PC-9 (cell line): ENCODE data around the gene ZER1. TPM values are rescaled to one million over a fixed set of nuclear protein-coding genes. Genes with fewer than 3 reads are reported as not detected.
A peak's percentile ranks its signal among the peaks of the same experiment; 100 is the strongest.

Source experiments
- BruUV-seq: library from RNA; stranded (reverse); fragments of 400-500 nt; replicated peaks from 2 replicates; lab custom pipeline; 2021; lab: Mats Ljungman, UMichigan
- CTCF ChIA-PET: fragments of 300-600 bp; sonication (Branson Sonifier 250); formaldehyde crosslinking; loops from one replicate; lab custom pipeline; 2022; ENCODE audit warnings: antibody characterized with exemption; lab: Charles Lee
- POLR2A ChIA-PET: fragments of 300-600 bp; sonication (Branson Sonifier 250); formaldehyde crosslinking; loops from one replicate; lab custom pipeline; 2022; ENCODE audit warnings: antibody characterized with exemption; ENCODE audit not compliant: unreplicated experiment; lab: Charles Lee
- DNase-seq, 2 experiments: peaks; one replicate each; pipeline versions ENCODE4 v3.0.0 to v3.0.0-alpha.2; 2015 to 2022; ENCODE audit warnings: mixed read lengths in 1 of 2
- H2AFZ ChIP-seq: fragments of 200-600 bp; sonication (generic); 2 replicates; pipeline ENCODE4 v1.8.1; 2017; ENCODE audit warnings: antibody characterized with exemption
- H3F3A ChIP-seq: fragments of 200-600 bp; sonication (generic); 2 replicates; pipeline ENCODE4 v1.8.1; 2017; ENCODE audit warnings: antibody characterized with exemption, mild to moderate bottlenecking, low read depth; ENCODE audit not compliant: insufficient read depth
- H3K27ac ChIP-seq: fragments of 200-600 bp; sonication (generic); 2 replicates; pipeline ENCODE4 v1.6.1; 2016; ENCODE audit warnings: mixed run types
- H3K27me3 ChIP-seq: fragments of 200-600 bp; sonication (generic); 2 replicates; pipeline ENCODE4 v1.6.1; 2016; ENCODE audit warnings: low read depth, mixed run types; ENCODE audit not compliant: insufficient read depth
- H3K36me3 ChIP-seq: fragments of 200-600 bp; sonication (generic); 2 replicates; pipeline ENCODE4 v1.6.1; 2016; ENCODE audit warnings: low read depth, mixed run types
- H3K4me1 ChIP-seq: fragments of 200-600 bp; sonication (generic); replicated peaks from 2 replicates; pipeline ENCODE4 v1.6.1; 2016; ENCODE audit warnings: mixed run types; ENCODE audit not compliant: insufficient read depth
- H3K4me2 ChIP-seq: fragments of 200-600 bp; sonication (generic); 2 replicates; pipeline ENCODE4 v1.6.1; 2017; ENCODE audit warnings: mixed run types
- H3K4me3 ChIP-seq: fragments of 200-600 bp; sonication (generic); 2 replicates; pipeline ENCODE4 v1.6.1; 2016; ENCODE audit warnings: mixed run types
- H3K79me2 ChIP-seq: fragments of 200-600 bp; sonication (generic); 2 replicates; pipeline ENCODE4 v1.6.1; 2017; ENCODE audit warnings: low read depth, mixed run types
- H3K9me2 ChIP-seq: fragments of 200-600 bp; sonication (generic); 2 replicates; pipeline ENCODE4 v1.8.1; 2017; ENCODE audit warnings: mild to moderate bottlenecking; ENCODE audit not compliant: insufficient read depth
- H3K9me3 ChIP-seq: fragments of 200-600 bp; sonication (generic); 2 replicates; pipeline ENCODE4 v1.8.1; 2016; ENCODE audit warnings: low read depth; ENCODE audit not compliant: insufficient read depth
- H4K20me1 ChIP-seq: fragments of 200-600 bp; sonication (generic); 2 replicates; pipeline ENCODE4 v1.8.1; 2017; ENCODE audit not compliant: insufficient read depth
- EZH2 ChIP-seq: fragments of 200-600 bp; sonication (generic); IDR thresholded peaks from 2 replicates; pipeline ENCODE4 v1.8.0; 2017; ENCODE audit warnings: antibody characterized with exemption, low read depth
- intact Hi-C: fragments of 100-400 bp; cut with micrococcal nuclease; formaldehyde crosslinking; loops from one replicate; pipeline ENCODE4 v1.10.0; 2022; ENCODE audit not compliant: unreplicated experiment
- total RNA-seq: library from RNA; stranded (reverse); gene quantifications from 2 replicates; pipeline ENCODE4 v1.2.3, GENCODE V29; 2021
- TF ChIP-seq, protein P1 (sequence below): fragments of 200-600 bp; sonication (generic); conservative IDR thresholded peaks from 2 replicates; pipeline ENCODE4 v1.6.1; 2017; ENCODE audit warnings: mixed run types, antibody characterized with exemption, mild to moderate bottlenecking, moderate library complexity

Gene ZER1
- total RNA-seq, 1 experiment from 2014 or later, result 65.2 TPM

DNA sequence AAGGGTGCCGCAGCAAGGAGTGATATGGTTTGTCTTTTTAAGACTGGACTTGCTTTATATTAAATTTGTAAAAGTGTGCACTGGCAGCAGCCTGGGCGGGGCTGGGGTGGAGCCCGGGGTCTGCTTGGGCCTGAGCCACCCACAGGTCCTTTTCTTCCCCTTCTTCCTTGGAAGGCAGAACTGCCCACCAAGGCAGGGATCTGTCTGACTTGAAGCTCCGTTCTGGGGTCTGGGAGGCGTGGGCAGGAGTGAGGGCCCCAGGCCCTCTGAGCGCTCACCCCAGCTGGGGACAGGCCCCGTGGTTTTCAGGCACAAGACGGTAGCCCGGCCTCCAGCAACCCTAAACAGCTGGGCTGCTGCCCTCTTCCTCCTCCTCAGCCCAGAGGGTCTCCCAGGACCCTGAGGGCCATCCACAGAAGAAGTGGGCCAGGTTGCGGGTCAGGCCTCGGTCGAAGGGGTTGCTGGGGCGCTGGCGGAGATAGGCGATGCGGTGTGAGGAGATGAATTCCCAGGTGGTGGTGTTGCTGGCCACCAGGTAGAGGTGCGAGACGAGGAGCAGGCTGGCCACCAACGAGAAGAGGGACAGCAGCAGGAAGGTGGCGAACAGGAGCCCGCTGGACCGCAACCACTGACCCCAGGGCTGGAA, 50.8 kb downstream of the ZER1 start:
- H4K20me1 ChIP-seq, result no peaks in the 10 kb centered on the region; the same call in 1 of the 2 replicates
- TSS peak; percentile 20 for BruUV-seq
- DNase-seq, result no peak
- peaks cover 16% of the 10 kb centered on the region; the same call in 1 of the 2 replicates for H3F3A ChIP-seq
- no peaks in the 10 kb centered on the region for H3K36me3 ChIP-seq
- ChIA-PET CTCF (no interaction called here), POLR2A (no interaction called here)
- H3K27ac ChIP-seq, result no peak overlapping the region
- no peak overlapping the region for H2AFZ ChIP-seq
- intact Hi-C loops, result loop anchor here (10.0 kb wide), 1 partner anchor 94 kb away; the partner anchor contains the start of gene ENDOG
- no peak overlapping the region for H3K4me3 ChIP-seq
- no peaks in the 10 kb centered on the region for H3K9me2 ChIP-seq
- H3K4me2 ChIP-seq, result no peak overlapping the region
- TF ChIP-seq, protein P1, sequence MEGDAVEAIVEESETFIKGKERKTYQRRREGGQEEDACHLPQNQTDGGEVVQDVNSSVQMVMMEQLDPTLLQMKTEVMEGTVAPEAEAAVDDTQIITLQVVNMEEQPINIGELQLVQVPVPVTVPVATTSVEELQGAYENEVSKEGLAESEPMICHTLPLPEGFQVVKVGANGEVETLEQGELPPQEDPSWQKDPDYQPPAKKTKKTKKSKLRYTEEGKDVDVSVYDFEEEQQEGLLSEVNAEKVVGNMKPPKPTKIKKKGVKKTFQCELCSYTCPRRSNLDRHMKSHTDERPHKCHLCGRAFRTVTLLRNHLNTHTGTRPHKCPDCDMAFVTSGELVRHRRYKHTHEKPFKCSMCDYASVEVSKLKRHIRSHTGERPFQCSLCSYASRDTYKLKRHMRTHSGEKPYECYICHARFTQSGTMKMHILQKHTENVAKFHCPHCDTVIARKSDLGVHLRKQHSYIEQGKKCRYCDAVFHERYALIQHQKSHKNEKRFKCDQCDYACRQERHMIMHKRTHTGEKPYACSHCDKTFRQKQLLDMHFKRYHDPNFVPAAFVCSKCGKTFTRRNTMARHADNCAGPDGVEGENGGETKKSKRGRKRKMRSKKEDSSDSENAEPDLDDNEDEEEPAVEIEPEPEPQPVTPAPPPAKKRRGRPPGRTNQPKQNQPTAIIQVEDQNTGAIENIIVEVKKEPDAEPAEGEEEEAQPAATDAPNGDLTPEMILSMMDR, result no peak
- TF ChIP-seq EZH2, result no peak
- H3K4me1 ChIP-seq, result peaks cover 4% of the 10 kb centered on the region; the same call in 1 of the 2 replicates
- H3K9me3 ChIP-seq, result no peaks in the 10 kb centered on the region
- H3K79me2 ChIP-seq, result no peaks in the 10 kb centered on the region
- H3K27me3 ChIP-seq, result no peaks in the 10 kb centered on the region

DNA sequence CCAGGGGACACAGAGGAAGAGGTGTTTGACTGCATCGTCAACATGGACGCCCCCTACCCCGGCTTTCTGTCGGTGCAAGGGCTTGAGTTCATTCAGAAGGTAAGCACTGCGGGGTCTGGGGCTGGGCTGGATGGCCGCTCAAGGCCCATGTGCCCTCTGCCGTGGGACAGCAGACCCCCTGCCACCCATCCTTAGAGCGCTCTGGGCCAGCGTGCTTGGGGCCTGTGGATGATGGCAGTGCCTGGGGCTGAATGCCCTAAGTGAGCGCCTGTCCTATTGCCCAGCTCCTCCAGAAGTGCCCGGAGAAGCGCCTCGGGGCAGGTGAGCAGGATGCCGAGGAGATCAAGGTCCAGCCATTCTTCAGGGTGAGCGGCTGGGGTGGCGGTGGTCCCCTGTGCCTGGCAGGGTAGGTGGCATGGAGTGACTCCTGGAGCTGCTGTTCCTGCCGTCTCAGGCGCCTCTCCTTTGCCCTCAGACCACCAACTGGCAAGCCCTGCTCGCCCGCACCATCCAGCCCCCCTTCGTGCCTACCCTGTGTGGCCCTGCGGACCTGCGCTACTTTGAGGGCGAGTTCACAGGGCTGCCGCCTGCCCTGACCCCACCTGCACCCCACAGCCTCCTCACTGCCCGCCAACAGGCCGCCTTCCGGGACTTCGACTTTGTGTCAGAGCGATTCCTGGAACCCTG, 51.7 kb downstream of the ZER1 start:
- H3K9me3 ChIP-seq, result no peaks in the 10 kb centered on the region
- CTCF ChIA-PET, result interaction anchor here (0.6 kb wide), 1 partner anchor 663 kb away, joined by 8 read pairs; no protein-coding TSS in a partner anchor
- H3K4me2 ChIP-seq, result no peak overlapping the region
- H4K20me1 ChIP-seq, result no peaks in the 10 kb centered on the region; the same call in 1 of the 2 replicates
- no peaks in the 10 kb centered on the region for H3K36me3 ChIP-seq
- no peak overlapping the region for H3K27ac ChIP-seq
- H3K4me1 ChIP-seq, result peaks cover 4% of the 10 kb centered on the region; the same call in 1 of the 2 replicates
- no peaks in the 10 kb centered on the region for H3K79me2 ChIP-seq
- H3F3A ChIP-seq, result peaks cover 7% of the 10 kb centered on the region; the same call in 1 of the 2 replicates
- H3K27me3 ChIP-seq, result no peaks in the 10 kb centered on the region
- no TSS peak for BruUV-seq
- intact Hi-C loops, result loop anchor here (10.0 kb wide), 1 partner anchor 95 kb away; the partner anchor contains the start of gene ENDOG
- no peaks in the 10 kb centered on the region for H3K9me2 ChIP-seq
- no peak for TF ChIP-seq EZH2
- TF ChIP-seq, protein P1, result no peak
- no peak overlapping the region for H3K4me3 ChIP-seq
- POLR2A ChIA-PET, result no interaction called here
- H2AFZ ChIP-seq, result no peak overlapping the region
- DNase-seq, result no peak

DNA sequence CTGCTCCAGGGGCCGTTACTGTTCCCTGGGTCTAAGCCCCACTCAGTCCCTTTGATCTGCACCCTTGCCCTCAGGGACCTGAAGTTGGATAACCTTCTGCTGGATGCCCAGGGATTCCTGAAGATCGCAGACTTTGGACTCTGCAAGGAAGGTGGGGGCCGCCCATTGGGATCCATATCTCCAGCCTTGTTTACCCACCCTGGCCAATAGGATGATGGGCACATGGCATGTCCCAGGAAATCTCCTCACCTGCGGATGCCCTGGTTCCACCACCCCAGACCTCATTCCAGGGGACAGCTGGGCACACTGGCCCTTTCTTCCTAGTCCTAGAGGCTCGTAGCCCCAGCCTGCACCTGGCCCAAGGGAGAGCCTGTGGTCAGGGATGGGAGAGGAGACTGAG, 53.3 kb downstream of the ZER1 start:
- H4K20me1 ChIP-seq, result no peaks in the 10 kb centered on the region
- no peak overlapping the region for H3K27ac ChIP-seq
- no peak for TF ChIP-seq EZH2
- TF ChIP-seq, protein P1, result no peak
- no peaks in the 10 kb centered on the region for H3K79me2 ChIP-seq
- no peak overlapping the region for H3K4me3 ChIP-seq
- ChIA-PET POLR2A (no interaction called here), CTCF (no interaction called here)
- no TSS peak for BruUV-seq
- no peaks in the 10 kb centered on the region for H3K36me3 ChIP-seq
- H3F3A ChIP-seq, result no peaks in the 10 kb centered on the region
- no peaks in the 10 kb centered on the region for H3K9me3 ChIP-seq
- H3K4me1 ChIP-seq, result peaks cover 4% of the 10 kb centered on the region; the same call in 1 of the 2 replicates
- no peaks in the 10 kb centered on the region for H3K27me3 ChIP-seq
- intact Hi-C loops, result no loop called here
- DNase-seq, result no peak
- no peak overlapping the region for H3K4me2 ChIP-seq
- H2AFZ ChIP-seq, result no peak overlapping the region
- no peaks in the 10 kb centered on the region for H3K9me2 ChIP-seq
